ENCODE results near the gene FFAR2.

The FFAR2 gene

GRCh38 chr19:35439921-35440320, 8.1 kb upstream of the FFAR2 start:
- no peaks in the 10 kb centered on the region for H3K36me3 ChIP-seq (ENCODE audit: control insufficient read depth, insufficient read depth, low read length)
- TF ChIP-seq, protein P1, sequence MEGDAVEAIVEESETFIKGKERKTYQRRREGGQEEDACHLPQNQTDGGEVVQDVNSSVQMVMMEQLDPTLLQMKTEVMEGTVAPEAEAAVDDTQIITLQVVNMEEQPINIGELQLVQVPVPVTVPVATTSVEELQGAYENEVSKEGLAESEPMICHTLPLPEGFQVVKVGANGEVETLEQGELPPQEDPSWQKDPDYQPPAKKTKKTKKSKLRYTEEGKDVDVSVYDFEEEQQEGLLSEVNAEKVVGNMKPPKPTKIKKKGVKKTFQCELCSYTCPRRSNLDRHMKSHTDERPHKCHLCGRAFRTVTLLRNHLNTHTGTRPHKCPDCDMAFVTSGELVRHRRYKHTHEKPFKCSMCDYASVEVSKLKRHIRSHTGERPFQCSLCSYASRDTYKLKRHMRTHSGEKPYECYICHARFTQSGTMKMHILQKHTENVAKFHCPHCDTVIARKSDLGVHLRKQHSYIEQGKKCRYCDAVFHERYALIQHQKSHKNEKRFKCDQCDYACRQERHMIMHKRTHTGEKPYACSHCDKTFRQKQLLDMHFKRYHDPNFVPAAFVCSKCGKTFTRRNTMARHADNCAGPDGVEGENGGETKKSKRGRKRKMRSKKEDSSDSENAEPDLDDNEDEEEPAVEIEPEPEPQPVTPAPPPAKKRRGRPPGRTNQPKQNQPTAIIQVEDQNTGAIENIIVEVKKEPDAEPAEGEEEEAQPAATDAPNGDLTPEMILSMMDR (IDR thresholded peaks at IDR 0.05; ENCODE audit: insufficient read depth, low read length, poor library complexity, severe bottlenecking), result no peak
- H3K27me3 ChIP-seq (replicated peaks; ENCODE audit: control insufficient read depth, insufficient read depth, low read length), result no peaks in the 10 kb centered on the region
- no peak overlapping the region for H3K4me3 ChIP-seq (replicated peaks; ENCODE audit: low read depth, low read length)
- DNase-seq (ENCODE audit: extremely low read depth, insufficient read length), result no peak

- no peak overlapping the region for H3K4me3 ChIP-seq (replicated peaks; ENCODE audit: low read depth, low read length)
- no peaks in the 10 kb centered on the region for H3K36me3 ChIP-seq (ENCODE audit: control insufficient read depth, insufficient read depth, low read length)
- TF ChIP-seq, protein P1 (IDR thresholded peaks at IDR 0.05; ENCODE audit: insufficient read depth, low read length, poor library complexity, severe bottlenecking), result no peak
- no peak for DNase-seq (ENCODE audit: extremely low read depth, insufficient read length)
- H3K27me3 ChIP-seq (replicated peaks; ENCODE audit: control insufficient read depth, insufficient read depth, low read length), result no peaks in the 10 kb centered on the region
Measured at GRCh38 chr19:35442091-35442490, 6.0 kb upstream of the FFAR2 start.

GRCh38 chr19:35444735-35445134, 3.3 kb upstream of the FFAR2 start:
- no peak for DNase-seq (ENCODE audit: extremely low read depth, insufficient read length)
- TF ChIP-seq, protein P1 (IDR thresholded peaks at IDR 0.05; ENCODE audit: insufficient read depth, low read length, poor library complexity, severe bottlenecking), result no peak
- H3K27me3 ChIP-seq (replicated peaks; ENCODE audit: control insufficient read depth, insufficient read depth, low read length), result no peaks in the 10 kb centered on the region
- no peaks in the 10 kb centered on the region for H3K36me3 ChIP-seq (ENCODE audit: control insufficient read depth, insufficient read depth, low read length)
- no peak overlapping the region for H3K4me3 ChIP-seq (replicated peaks; ENCODE audit: low read depth, low read length)

GRCh38 chr19:35445826-35446593, 2.0 kb upstream of the FFAR2 start:
- Histone ChIP-seq H3K4me3 (replicated peaks; ENCODE audit: low read depth, low read length) (no peak overlapping the region), H3K27me3 (replicated peaks; ENCODE audit: control insufficient read depth, insufficient read depth, low read length) (no peaks in the 10 kb centered on the region), H3K36me3 (ENCODE audit: control insufficient read depth, insufficient read depth, low read length) (no peaks in the 10 kb centered on the region)
- DNase-seq (ENCODE audit: extremely low read depth, insufficient read length), result no peak
- TF ChIP-seq, protein P1 (IDR thresholded peaks at IDR 0.05; ENCODE audit: insufficient read depth, low read length, poor library complexity, severe bottlenecking), result no peak

- TF ChIP-seq, protein P1 (IDR thresholded peaks at IDR 0.05; ENCODE audit: insufficient read depth, low read length, poor library complexity, severe bottlenecking), result no peak
- no peak for DNase-seq (ENCODE audit: extremely low read depth, insufficient read length)
- no peak overlapping the region for H3K4me3 ChIP-seq (replicated peaks; ENCODE audit: low read depth, low read length)
- no peaks in the 10 kb centered on the region for H3K27me3 ChIP-seq (replicated peaks; ENCODE audit: control insufficient read depth, insufficient read depth, low read length)
- H3K36me3 ChIP-seq (ENCODE audit: control insufficient read depth, insufficient read depth, low read length), result no peaks in the 10 kb centered on the region
Measured at GRCh38 chr19:35449359-35450043, 1.4 kb downstream of the FFAR2 start.

Measured in GM06990 (cell line).